WTC11 (cell line): Measurements from ENCODE around the gene YAF2. TPM values are rescaled to one million over a fixed set of nuclear protein-coding genes. Genes with fewer than 3 reads are reported as not detected.

Experiments
- ATAC-seq: fragments of 200-7000 bp; cut with Tn5 transposase; 2 replicates; pipeline ENCODE4 v1.10.0; 2021; ENCODE audit warnings: mild to moderate bottlenecking, moderate library complexity
- CTCF ChIA-PET: fragments of 300-600 bp; sonication (Branson Sonifier 250); formaldehyde crosslinking; loops from one replicate; lab custom pipeline; 2021; ENCODE audit warnings: antibody characterized with exemption; lab: Charles Lee
- POLR2A ChIA-PET: fragments of 350-600 bp; sonication (Branson Sonifier 250); formaldehyde crosslinking; loops from one replicate; lab custom pipeline; 2021; ENCODE audit warnings: antibody characterized with exemption; lab: Charles Lee
- DNase-seq: peaks from one replicate; pipeline ENCODE4 v3.0.0; 2021; ENCODE audit warnings: low spot score
- H3K27ac Mint-ChIP-seq: 2 replicates; pipeline ENCODE4 v1.8.0; 2021; ENCODE audit warnings: mixed read lengths
- H3K27me3 Mint-ChIP-seq: 2 replicates; pipeline ENCODE4 v1.8.0; 2021; ENCODE audit warnings: low read depth, mild to moderate bottlenecking, moderate library complexity, mixed read lengths
- H3K36me3 Mint-ChIP-seq: 2 replicates; pipeline ENCODE4 v1.8.0; 2021; ENCODE audit warnings: mixed read lengths
- H3K4me1 Mint-ChIP-seq: 2 replicates; pipeline ENCODE4 v1.8.0; 2022; ENCODE audit warnings: mixed read lengths
- H3K4me3 Mint-ChIP-seq: 2 replicates; pipeline ENCODE4 v1.8.0; 2021; ENCODE audit warnings: mild to moderate bottlenecking, moderate library complexity, mixed read lengths
- H3K9me3 Mint-ChIP-seq: 2 replicates; pipeline ENCODE4 v1.8.0; 2021; ENCODE audit warnings: mixed read lengths
- ATF2 ChIP-seq: sonication (generic); formaldehyde crosslinking; IDR thresholded peaks from 2 replicates; pipeline ENCODE4 v1.8.1; 2022; ENCODE audit warnings: low read depth, missing genetic modification reagents, borderline replicate concordance
- ATF3 ChIP-seq: sonication (generic); formaldehyde crosslinking; conservative IDR thresholded peaks from 2 replicates; pipeline ENCODE4 v1.8.1; 2022; ENCODE audit warnings: mild to moderate bottlenecking, missing genetic modification reagents
- ATF6 ChIP-seq: sonication (generic); formaldehyde crosslinking; IDR thresholded peaks from 2 replicates; pipeline ENCODE4 v1.8.1; 2023; ENCODE audit warnings: mild to moderate bottlenecking, missing genetic modification reagents
- CREB1 ChIP-seq: sonication (generic); formaldehyde crosslinking; IDR thresholded peaks from 2 replicates; pipeline ENCODE4 v1.8.0; 2023; ENCODE audit warnings: mild to moderate bottlenecking, missing genetic modification reagents
- EMX1 ChIP-seq: fragments of 250-450 bp; sonication (Bioruptor Pico); IDR thresholded peaks from 2 replicates; pipeline ENCODE4 v1.8.0; 2021; ENCODE audit warnings: mild to moderate bottlenecking
- ESRRA ChIP-seq: sonication (generic); formaldehyde crosslinking; IDR thresholded peaks from 2 replicates; pipeline ENCODE4 v1.8.1; 2022; ENCODE audit warnings: mild to moderate bottlenecking, missing genetic modification reagents, borderline replicate concordance
- FOXJ3 ChIP-seq: sonication (generic); formaldehyde crosslinking; IDR thresholded peaks from 2 replicates; pipeline ENCODE4 v1.9.0; 2021; ENCODE audit warnings: missing genetic modification reagents, mild to moderate bottlenecking, borderline replicate concordance
- FOXP4 ChIP-seq: sonication (generic); formaldehyde crosslinking; IDR thresholded peaks from 2 replicates; pipeline ENCODE4 v1.8.0; 2022; ENCODE audit warnings: mild to moderate bottlenecking, missing genetic modification reagents
- GTF2I ChIP-seq: fragments of 250-450 bp; sonication (Bioruptor Pico); conservative IDR thresholded peaks from 2 replicates; pipeline ENCODE4 v1.4.0; 2021; ENCODE audit warnings: mild to moderate bottlenecking
- NR1H2 ChIP-seq: sonication (generic); formaldehyde crosslinking; IDR thresholded peaks from 2 replicates; pipeline ENCODE4 v1.9.0; 2021; ENCODE audit warnings: mild to moderate bottlenecking, moderate library complexity, missing genetic modification reagents
- PREB ChIP-seq: sonication (generic); formaldehyde crosslinking; IDR thresholded peaks from 2 replicates; pipeline ENCODE4 v1.8.1; 2022; ENCODE audit warnings: mild to moderate bottlenecking, missing genetic modification reagents, moderate library complexity, borderline replicate concordance
- RELA ChIP-seq: sonication (generic); formaldehyde crosslinking; IDR thresholded peaks from 2 replicates; pipeline ENCODE4 v1.8.1; 2022; ENCODE audit warnings: missing genetic modification reagents, mild to moderate bottlenecking, borderline replicate concordance
- SMAD3 ChIP-seq: sonication (generic); formaldehyde crosslinking; IDR thresholded peaks from 2 replicates; pipeline ENCODE4 v1.8.0; 2022; ENCODE audit warnings: missing genetic modification reagents, mild to moderate bottlenecking, borderline replicate concordance
- SMAD4 ChIP-seq: sonication (generic); formaldehyde crosslinking; IDR thresholded peaks from 2 replicates; pipeline ENCODE4 v1.8.0; 2022; ENCODE audit warnings: mild to moderate bottlenecking, missing genetic modification reagents
- SP1 ChIP-seq: sonication (generic); formaldehyde crosslinking; conservative IDR thresholded peaks from 2 replicates; pipeline ENCODE4 v1.8.1; 2022; ENCODE audit warnings: missing genetic modification reagents
- TCF7 ChIP-seq: sonication (generic); formaldehyde crosslinking; IDR thresholded peaks from 2 replicates; pipeline ENCODE4 v1.8.0; 2022; ENCODE audit warnings: mild to moderate bottlenecking, low read depth, missing genetic modification reagents, moderate library complexity
- TEAD1 ChIP-seq: sonication (generic); formaldehyde crosslinking; IDR thresholded peaks from 2 replicates; pipeline ENCODE4 v1.8.0; 2022; ENCODE audit warnings: mild to moderate bottlenecking, missing genetic modification reagents
- ZBTB21 ChIP-seq: sonication (generic); formaldehyde crosslinking; IDR thresholded peaks from 2 replicates; pipeline ENCODE4 v1.8.1; 2023; ENCODE audit warnings: mild to moderate bottlenecking, missing genetic modification reagents, borderline replicate concordance
- ZNF232 ChIP-seq: sonication (generic); formaldehyde crosslinking; IDR thresholded peaks from 2 replicates; pipeline ENCODE4 v1.8.0; 2022; ENCODE audit warnings: mild to moderate bottlenecking, missing genetic modification reagents
- ZNF281 ChIP-seq: sonication (generic); formaldehyde crosslinking; IDR thresholded peaks from 2 replicates; pipeline ENCODE4 v1.8.0; 2023; ENCODE audit warnings: mild to moderate bottlenecking, missing genetic modification reagents
- ZNF512 ChIP-seq: sonication (generic); formaldehyde crosslinking; IDR thresholded peaks from 2 replicates; pipeline ENCODE4 v1.8.1; 2022; ENCODE audit warnings: missing genetic modification reagents, borderline replicate concordance
- total RNA-seq: library from RNA; stranded (reverse); gene quantifications from 3 replicates; pipeline ENCODE4 v1.2.3, GENCODE V29; 2021

Gene YAF2
- total RNA-seq, 1 experiment from 2014 or later = 3.3 TPM

GRCh38 chr12:42284876-42285275 is 46.8 kb upstream of the YAF2 start:
- ChIA-PET POLR2A (no interaction called here), CTCF (no interaction called here)
- Mint-ChIP-seq H3K27ac (no peak overlapping the region), H3K36me3 (no peaks in the 10 kb centered on the region), H3K4me1 (no peaks in the 10 kb centered on the region), H3K9me3 (no peaks in the 10 kb centered on the region), H3K27me3 (no peaks in the 10 kb centered on the region; the same call in none of the 2 replicates), H3K4me3 (no peak overlapping the region)
- TF ChIP-seq RELA (CRISPR knock-in tag) = no peak
- no peak for TF ChIP-seq PREB (CRISPR knock-in tag)
- TF ChIP-seq NR1H2 (CRISPR knock-in tag) = no peak
- TF ChIP-seq TCF7 = no peak
- TF ChIP-seq TEAD1 = no peak
- TF ChIP-seq ZBTB21 (CRISPR knock-in tag) = no peak
- no peak for TF ChIP-seq ATF3 (CRISPR knock-in tag)
- TF ChIP-seq FOXP4 (CRISPR knock-in tag) = no peak
- no peak for DNase-seq
- no peak for ATAC-seq

- Mint-ChIP-seq H3K4me1 (no peaks in the 10 kb centered on the region), H3K27ac (no peak overlapping the region), H3K36me3 (no peaks in the 10 kb centered on the region), H3K27me3 (no peaks in the 10 kb centered on the region; the same call in none of the 2 replicates), H3K4me3 (no peak overlapping the region), H3K9me3 (no peaks in the 10 kb centered on the region)
- DNase-seq (no peak), ATAC-seq (no peak)
- TF ChIP-seq ZNF512 (CRISPR knock-in tag) = no peak
- TF ChIP-seq SMAD4 (CRISPR knock-in tag) = no peak
- no peak for TF ChIP-seq ATF6
- TF ChIP-seq ESRRA = no peak
- no peak for TF ChIP-seq SP1 (CRISPR knock-in tag)
- no peak for TF ChIP-seq GTF2I (CRISPR knock-in tag)
- TF ChIP-seq ATF3 (CRISPR knock-in tag) = no peak
- no peak for TF ChIP-seq EMX1 (CRISPR knock-in tag)
- TF ChIP-seq ZNF232 (CRISPR knock-in tag) = no peak
- no peak for TF ChIP-seq FOXJ3
- TF ChIP-seq ZBTB21 (CRISPR knock-in tag) = no peak
- no peak for TF ChIP-seq CREB1 (CRISPR knock-in tag)
- TF ChIP-seq SMAD3 = no peak
- TF ChIP-seq ATF2 (CRISPR knock-in tag) = no peak
- TF ChIP-seq ZNF281 (CRISPR knock-in tag) = no peak
- ChIA-PET POLR2A (no interaction called here), CTCF (no interaction called here)
Measured at GRCh38 chr12:42284157-42284556, 46.1 kb upstream of the YAF2 start.
